ACHN (cell line): ENCODE measurements around the gene SLX4IP.
A peak's percentile ranks its signal among the peaks of the same experiment; 100 is the strongest.

Experiments used
- DNase-seq: peaks from one replicate; pipeline ENCODE4 v3.0.0-alpha.2; 2015
- in situ Hi-C: cut with HindIII; loops from 2 replicates; pipeline ENCODE4 v1.10.0; 2017; ENCODE audit warnings: low sequenced_read_pairs, low pct_ligation_motif_present, low pct_unique_long_range_greater_than_20kb

Gene SLX4IP

DNA sequence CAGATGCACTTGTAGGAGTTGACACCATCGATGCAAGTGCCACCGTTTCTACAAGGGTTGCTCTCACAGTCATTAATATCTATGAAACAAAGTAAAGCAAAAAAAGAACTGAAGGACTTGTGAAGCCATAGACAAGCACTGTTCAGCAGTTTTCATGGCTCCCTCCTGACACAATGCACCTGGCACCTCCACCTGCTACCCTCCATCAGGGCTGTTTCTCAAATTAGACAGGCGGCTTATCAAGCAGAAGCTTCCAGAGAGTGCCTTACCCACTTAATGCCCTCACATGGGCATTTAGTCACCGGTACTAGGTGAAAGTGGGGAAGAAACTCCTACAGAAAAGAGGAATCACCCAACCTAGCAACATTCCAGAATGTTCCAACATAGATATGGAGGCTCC lies 210.9 kb downstream of the SLX4IP start:
- DNase-seq = no peak
- in situ Hi-C loops = no loop called here

DNA sequence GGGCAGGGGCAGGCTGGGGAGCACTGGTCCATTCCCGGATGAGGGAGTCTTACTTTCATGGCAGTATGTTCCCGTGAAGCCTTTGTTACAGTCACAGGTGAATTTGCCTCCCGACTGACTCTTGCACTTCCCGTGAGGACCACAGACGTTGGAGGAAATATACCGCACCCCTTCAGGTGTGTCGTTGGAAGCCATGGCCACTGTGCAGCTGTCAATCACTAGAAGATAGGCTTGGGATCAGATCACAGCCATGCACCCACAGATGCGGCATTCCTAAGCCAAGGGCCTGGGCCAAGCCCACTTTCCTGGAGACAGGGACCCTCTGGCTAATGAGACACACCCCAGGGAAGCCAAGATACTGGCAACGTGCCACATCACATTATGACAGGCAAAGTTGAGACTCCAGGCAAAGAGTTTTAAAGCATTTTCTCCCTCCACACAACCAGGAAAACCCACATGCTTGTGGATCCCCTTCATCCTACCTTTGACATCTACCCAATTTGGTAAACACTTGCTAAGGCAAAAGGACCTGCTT lies 211.8 kb downstream of the SLX4IP start:
- in situ Hi-C loops = no loop called here
- DNase-seq = no peak

DNA sequence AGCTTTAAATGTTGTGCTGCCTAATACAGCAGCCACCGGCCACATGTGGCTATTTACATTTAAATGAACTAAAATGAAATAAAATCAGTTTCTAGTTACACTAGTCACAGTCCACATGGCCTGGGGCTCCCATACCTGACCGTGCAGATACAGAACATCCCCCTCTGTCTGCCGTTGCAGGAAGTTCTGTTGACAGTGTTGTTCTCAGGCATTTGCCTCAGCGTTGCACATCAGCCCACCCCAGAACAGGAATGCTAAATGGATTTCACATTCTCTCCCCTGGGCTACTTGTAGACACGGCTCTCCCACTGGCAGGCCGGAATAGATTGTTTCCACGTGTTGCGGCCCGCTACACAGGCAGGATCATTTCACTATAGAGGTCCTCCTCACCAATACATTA lies 212.4 kb downstream of the SLX4IP start:
- in situ Hi-C loops = no loop called here
- DNase-seq = peak; percentile 6

DNA sequence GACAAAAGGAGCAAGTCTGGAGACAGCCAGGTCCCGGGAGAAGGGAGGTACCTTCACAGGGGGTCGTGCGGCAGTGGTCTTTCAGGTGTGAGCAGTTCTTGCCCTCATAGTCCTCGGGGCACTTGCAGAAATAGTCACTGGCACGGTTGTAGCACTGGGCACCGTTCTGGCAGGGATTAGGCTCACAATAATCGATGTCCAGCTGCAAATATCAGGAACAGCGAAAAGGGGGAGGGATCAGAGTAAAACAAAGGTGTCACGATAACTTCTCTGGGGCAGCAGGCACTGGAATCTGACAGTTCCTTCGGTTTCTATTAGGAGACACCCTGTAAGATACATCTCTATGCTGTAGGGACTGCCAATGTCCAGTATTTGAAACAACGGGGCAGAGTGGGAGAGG lies 212.8 kb downstream of the SLX4IP start:
- in situ Hi-C loops = no loop called here
- DNase-seq = no peak

DNA sequence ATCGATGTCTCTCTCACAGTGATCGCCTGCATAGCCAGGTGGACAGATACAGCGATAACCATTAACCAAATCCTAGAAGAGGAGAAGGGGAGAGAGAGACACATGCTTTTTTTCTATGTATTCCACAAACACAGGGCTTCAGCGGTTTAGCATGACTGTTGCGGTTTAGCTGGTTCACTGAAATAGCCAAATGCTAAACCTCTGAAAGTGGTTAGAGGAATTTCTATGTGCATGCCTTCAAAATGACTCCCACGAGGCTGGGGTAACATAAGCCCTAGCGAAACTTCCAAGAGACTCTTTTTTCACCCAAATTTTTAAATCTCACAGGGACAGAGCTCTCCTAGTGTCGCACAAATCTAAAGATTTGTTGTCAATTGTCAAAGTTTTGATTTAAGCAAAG lies 213.5 kb downstream of the SLX4IP start:
- DNase-seq = no peak
- in situ Hi-C loops = no loop called here

DNA sequence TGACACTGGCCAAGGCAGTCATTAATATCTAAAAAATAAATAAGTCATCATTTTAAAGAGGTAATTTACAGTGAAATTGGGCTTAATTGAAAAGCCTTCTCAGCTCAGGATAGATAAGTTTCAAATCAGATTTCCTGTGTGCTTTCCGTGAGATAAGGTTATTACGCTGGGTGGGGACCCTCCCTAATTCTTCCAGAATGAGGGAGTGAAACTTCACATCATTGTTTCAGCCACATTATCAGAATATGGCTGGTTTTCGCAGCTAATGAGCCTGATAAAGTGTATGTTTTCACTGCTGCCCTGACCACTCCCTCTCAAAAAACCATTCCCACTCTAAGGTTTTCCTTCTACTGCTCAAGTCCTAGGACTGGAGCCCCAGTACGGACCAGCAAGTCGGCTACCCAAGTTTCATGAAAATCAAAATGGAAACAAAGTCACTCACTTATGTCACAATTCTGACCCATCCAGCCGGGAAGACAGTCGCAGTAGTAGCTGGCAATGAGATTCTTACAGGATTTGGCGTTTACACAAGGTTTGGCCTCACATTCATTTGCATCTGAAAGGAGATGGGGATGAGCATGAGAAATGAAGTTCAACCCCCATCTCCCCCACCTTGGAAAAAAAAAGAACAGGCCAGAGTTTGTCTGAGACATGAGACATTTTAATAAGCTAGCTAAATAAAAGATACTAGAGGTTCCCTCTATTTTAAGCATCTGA lies 214.1 kb downstream of the SLX4IP start:
- DNase-seq = no peak
- in situ Hi-C loops = no loop called here

DNA sequence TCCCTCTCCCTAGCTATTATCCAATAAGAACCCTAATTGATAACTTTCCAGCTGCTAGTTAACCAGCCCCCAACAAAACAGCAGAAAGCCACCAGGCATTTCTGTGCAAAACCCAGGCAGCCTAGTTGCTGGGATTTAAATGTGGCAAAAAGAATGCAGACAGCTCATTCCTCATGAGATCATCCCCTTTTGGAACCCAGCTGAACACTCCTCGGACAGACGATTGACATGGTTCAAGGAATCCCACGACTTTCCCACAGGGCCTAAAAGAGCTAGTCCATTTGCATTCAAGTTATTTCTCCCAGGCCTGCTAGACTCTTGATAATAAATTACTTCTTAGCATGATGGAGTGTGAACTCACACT lies 214.7 kb downstream of the SLX4IP start:
- peak; percentile 27 for DNase-seq
- in situ Hi-C loops = no loop called here

DNA sequence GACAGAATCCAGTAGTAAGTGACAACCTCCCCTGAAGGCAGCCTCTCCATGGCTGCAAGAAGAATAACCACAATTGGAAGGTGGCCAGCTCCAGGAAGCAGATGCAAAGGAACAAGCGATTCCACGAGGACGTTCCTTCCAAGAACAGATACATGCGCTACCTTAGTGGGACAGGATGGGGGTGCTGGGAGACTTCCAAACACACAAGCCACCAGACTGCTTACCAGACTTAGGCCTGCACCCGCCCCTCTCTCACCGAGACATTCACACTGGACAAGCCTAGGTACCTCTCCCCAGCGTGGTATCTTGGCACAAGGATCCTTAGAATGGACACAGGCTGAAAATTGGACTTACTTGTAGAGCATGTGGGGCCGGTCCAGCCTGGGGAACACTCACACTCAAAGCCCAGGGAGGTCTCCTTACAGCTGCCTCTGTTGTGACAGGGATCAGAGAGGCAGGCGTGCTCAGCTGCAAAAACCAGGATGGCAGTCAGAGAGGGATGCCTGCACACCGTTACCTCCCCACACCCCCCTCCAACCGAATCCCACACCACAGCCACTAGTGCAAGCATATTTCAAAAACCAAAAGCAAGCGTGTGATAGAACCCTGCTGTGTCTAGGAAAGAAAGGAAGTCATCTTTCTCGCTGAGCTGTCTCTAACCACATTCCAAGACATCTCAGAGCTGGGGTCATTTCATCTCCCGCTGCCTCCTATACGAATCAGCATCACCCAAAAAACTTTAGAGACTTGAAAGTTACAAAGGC lies 216.3 kb downstream of the SLX4IP start:
- no peak for DNase-seq
- in situ Hi-C loops = no loop called here

DNA sequence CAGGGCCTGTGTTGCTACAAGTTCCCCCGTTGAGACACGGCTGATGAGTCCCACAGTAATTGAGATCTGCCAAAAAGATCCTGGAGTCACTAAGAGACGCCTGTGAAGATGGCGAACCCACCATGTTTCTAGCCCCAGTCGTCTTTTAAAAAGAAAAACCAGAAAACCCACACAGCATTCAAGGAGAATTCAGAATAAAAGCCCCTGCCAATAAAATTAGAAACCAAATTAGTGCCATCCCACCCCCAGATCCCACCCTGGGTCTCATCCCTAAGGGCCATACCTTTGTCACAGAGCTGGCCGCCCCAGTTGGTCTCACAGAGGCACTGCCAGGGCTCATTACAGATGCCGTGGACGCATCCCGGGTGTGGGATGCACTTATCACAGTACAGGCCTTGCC lies 217.1 kb downstream of the SLX4IP start:
- no peak for DNase-seq
- in situ Hi-C loops = no loop called here

DNA sequence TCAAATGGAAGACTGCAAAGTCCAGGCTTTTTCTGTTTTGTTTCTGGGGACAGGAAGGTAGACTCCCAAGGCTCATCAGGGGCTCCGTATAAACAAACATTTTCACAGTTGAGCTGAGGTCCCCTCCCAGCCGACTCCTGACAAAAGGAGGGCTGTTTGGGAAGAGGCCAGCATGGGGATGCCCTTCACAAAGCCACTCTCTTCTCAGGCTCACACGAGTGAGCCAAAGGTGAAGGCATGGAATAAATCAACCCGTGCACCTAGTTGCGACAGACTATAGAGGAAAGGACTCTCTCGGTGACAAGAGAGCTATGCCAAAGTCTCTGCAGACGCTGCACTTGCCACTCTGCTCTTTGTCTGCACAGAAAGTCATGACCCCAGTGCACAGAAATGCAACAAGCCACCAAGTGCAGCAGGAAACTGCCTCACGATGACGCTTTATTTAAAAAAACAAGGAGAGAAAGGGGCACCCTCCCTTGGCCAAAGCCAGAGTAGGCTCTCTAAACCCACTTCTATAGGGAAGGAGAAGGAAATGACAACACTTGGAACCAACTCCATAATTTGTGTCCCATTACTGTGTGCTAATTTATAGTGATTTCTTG lies 217.7 kb downstream of the SLX4IP start:
- no peak for DNase-seq
- in situ Hi-C loops = no loop called here

DNA sequence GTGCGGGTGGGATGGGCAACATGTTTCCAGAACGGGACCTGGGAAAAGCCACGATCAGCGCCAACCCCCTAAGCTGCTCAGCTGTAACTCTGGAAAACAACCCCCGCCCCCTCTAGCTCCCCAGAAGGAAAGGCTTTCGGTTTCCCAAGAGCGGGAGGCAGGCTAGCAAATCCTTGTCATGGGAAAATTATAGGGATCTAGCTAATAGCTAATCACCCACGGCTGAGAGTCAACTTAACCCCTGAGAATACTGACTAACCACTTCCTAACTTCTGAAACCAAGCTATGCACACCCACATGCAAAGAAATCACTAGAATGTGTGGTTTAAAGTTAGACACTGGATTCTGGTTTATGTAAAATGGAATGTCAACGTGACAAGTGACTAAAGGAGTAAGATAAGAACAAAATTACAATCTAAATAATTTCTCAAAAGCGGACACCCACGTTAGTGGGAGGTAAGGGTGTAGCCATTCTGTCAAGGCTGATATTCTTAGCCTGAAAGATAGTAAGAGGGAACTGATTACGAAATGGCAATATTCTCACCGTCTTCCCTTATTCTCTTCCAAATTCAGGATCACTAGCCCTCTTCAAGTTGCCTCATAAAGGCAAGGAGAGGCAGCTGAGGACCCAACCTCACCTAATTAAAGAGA lies 218.6 kb downstream of the SLX4IP start:
- in situ Hi-C loops = no loop called here

DNA sequence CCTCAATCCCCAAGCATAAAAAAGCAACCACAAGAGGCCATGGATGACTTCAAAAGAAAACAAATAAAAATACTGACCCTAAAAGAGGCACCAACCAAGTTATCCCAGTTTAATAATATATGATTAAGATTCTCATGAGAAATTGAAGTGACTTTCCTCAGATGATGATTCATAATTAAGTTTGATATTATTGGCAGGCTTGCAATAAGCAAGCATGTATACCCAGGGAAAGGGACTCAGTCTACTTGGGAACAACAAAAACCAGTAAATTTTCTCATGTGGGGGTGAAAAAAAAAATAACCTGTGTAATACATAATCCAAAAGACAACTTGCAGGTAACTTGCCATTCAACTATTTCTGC lies 219.1 kb downstream of the SLX4IP start:
- in situ Hi-C loops = no loop called here
- DNase-seq = no peak

More for the DNA sequence above, 218.6 kb downstream of the SLX4IP start:
- DNase-seq = no peak

DNA sequence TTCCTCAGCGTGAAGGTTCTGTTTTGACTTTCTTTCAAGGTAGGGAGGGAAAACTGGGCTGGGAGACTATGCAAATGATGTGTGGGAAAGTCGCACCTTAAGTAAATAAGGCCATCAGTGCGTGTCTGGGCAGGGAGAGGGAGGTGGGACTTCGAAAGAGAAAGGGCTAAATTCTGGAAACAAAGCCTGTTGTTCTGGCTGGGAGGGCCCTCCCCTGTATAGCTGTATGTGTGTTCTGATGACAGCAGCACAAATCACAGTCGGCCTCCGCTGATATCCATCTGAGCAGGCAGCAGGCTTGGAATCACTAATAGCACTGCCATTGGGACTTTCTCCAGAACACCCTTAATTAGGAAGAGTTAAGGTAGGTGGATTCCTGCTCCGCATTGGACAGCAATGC lies 219.5 kb downstream of the SLX4IP start:
- DNase-seq = no peak
- in situ Hi-C loops = no loop called here

DNA sequence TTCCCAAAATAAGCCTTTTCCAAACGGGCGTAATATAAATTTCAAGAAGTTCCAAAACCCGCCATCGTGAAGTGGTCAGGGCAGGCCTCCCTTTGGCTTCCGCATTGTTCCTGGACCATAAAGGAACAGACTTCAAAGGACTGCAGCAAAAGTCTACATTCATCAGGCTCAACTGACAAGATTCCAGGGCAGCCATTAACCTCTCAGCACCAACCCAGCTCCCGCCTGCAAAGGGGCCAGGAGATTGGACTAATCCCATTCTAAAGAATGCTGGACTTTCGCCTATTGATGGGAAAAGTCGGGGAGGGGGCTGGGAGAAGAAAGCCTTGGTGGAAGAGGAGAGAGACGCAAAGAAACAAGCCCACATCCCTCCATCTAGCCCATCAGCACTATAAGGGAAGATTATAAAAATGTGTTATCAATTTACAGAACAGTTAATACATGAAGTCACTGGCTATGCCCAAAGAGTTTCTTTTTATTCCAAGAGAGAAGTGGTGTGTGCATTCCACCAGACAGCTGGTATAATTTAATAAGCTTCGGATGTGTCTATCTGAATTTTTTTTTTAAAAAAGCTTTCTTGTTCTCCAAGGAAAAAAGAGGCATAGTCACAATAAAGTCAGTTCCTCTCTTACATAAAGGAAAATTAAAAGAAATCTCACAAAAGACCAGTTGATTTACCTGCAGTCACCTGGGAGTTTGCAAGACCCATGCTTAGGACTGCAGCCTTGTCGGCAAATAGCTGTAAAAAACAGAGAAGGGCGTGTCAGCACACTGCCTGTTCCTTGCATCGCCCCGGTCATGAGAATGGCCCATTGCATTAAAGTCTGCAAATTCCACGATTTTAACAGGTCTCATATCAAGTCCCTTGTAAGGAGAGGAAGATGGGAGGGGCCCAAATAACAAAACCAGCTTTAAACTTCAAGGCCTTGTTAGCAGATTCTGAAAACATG lies 220.9 kb downstream of the SLX4IP start:
- no peak for DNase-seq
- in situ Hi-C loops = no loop called here

DNA sequence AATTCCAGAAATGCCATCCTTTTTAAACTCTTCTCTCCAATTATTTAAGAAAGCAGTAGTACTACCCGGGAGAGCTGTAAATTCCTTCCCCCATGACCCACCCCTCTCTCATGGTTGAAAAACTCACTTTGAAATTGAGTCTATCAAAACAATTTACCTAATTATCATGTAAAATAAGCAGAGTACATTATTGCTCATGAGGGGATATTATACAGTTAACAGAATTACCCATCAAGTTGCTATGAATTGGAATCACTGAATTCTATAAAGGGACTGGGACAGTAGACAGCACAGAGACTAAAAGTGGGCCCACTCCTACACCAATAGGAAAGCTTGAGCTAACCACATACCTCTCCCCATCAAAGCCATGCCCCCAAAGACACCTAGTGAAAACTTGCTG lies 222.3 kb downstream of the SLX4IP start:
- in situ Hi-C loops = no loop called here

DNA sequence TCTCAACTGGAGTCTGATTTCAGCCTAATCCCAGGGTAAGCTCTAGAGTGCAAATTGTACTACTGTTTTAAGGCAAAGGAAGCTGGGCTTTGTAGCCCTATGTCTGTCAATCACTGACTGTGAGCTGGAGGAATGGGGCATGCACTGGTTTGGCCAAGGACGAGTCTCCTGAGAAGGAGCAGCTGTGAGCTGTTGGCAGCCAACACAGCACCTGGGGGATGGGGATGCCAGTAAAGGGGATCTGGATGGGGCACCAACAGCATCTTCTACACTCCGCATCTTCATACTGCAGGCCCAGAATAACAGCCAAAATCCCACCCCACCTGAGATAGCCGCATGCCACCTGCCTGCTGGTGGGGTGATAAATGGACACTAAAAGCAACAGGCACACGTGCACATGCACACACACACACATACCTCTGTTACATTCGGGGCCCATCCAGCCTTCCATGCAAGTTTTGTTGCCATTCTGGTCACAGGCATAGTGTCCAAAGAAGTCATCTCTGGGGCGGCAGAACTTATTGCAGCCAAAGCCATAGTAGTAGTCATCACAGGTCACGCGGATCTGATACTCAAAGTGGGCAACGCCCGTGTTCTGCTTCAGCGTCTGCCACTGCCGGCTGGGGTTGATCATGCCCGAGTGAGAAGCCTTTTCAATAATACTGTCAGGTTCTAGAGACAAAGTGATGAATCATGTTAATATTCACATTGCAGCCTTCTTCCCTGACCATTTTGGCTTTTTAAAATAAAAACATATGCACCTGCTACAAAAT lies 223.1 kb downstream of the SLX4IP start:
- in situ Hi-C loops = no loop called here
- no peak for DNase-seq

More for the DNA sequence above, 222.3 kb downstream of the SLX4IP start:
- no peak for DNase-seq

DNA sequence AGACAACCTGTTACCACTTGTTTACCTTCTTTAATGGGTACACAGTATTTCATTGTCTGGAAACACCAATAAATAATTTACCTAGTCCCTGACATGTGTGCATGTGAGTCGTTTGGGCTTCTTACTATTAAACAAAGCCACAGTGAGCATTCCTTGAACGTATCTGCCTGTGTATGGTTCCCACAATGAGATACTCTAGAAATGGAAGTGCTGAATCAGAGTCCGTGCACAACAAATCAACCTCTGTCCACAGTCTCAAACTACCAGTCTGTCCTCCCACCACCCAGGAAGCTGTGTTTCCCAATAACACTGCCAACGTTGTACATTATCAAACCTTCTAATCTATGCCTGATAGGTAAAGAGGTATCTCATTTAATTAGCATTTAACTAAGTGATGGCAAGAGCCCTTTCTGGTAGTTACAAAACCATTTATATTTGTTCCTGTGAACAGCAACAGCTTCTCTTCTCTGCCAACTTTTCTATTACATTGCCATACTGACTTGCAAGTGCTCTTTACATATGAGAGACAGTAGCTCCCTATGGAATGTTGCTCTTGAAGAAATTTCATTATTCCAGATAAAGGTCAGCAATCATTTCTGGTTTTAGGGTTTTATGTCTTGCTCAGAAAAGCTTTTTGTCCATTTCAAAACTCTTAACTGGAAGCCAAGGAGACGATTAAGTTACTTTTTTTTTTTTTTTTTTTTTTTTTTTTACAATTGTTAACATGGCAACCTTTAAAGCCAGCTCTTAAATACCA lies 223.9 kb downstream of the SLX4IP start:
- in situ Hi-C loops = no loop called here

More for the DNA sequence above, 223.9 kb downstream of the SLX4IP start:
- no peak for DNase-seq
